Activated CD4-positive, alpha-beta T cell treated with anti-CD3 and anti-CD28 coated beads, Interleukin-2, Interleukin-4, amounts not matched to agents 100 ng/mL and 50 ng/mL, durations not matched to agents 16 hours and 8 hours (primary cell): Measurements from ENCODE around the gene CECR2.
"Not testable (repeated sequence)": the region's sequence is repeated elsewhere in the genome, so short reads cannot be mapped to it uniquely, and the experiment has no call there.

ENCODE experiments used
- DNase-seq: peaks from one replicate; pipeline ENCODE4 v3.0.0-alpha.2; 2020; ENCODE audit warnings: low spot score

Gene CECR2

GRCh38 chr22:17512960-17513359 is 143.7 kb downstream of the CECR2 start:
- no peak for DNase-seq

GRCh38 chr22:17513612-17514011 is 144.4 kb downstream of the CECR2 start:
- no peak for DNase-seq

GRCh38 chr22:17514084-17514483 is 144.8 kb downstream of the CECR2 start:
- DNase-seq = no peak

- DNase-seq = no peak
Measured at GRCh38 chr22:17518406-17518805, 149.1 kb downstream of the CECR2 start.

- not testable (repeated sequence) for DNase-seq
Measured at GRCh38 chr22:17521971-17522370, 152.7 kb downstream of the CECR2 start.

GRCh38 chr22:17523925-17524324 is 154.7 kb downstream of the CECR2 start:
- DNase-seq = no peak

- no peak for DNase-seq
Measured at GRCh38 chr22:17536269-17536668, 167.0 kb downstream of the CECR2 start.

GRCh38 chr22:17537155-17537554 is 167.9 kb downstream of the CECR2 start:
- no peak for DNase-seq

GRCh38 chr22:17540481-17540880 is 171.2 kb downstream of the CECR2 start:
- DNase-seq = no peak

GRCh38 chr22:17541476-17541875 is 172.2 kb downstream of the CECR2 start:
- no peak for DNase-seq

- no peak for DNase-seq
Measured at GRCh38 chr22:17542452-17542851, 173.2 kb downstream of the CECR2 start.

- no peak for DNase-seq
Measured at GRCh38 chr22:17548010-17548755, 178.9 kb downstream of the CECR2 start.

- no peak for DNase-seq
Measured at GRCh38 chr22:17548756-17549035, 179.4 kb downstream of the CECR2 start.

GRCh38 chr22:17549183-17549582 is 179.9 kb downstream of the CECR2 start:
- DNase-seq = no peak

GRCh38 chr22:17549655-17550054 is 180.4 kb downstream of the CECR2 start:
- DNase-seq = no peak

GRCh38 chr22:17552737-17553136 is 183.5 kb downstream of the CECR2 start:
- DNase-seq = no peak

GRCh38 chr22:17554814-17555213 is 185.6 kb downstream of the CECR2 start:
- DNase-seq = no peak

- no peak for DNase-seq
Measured at GRCh38 chr22:17559188-17559587, 189.9 kb downstream of the CECR2 start.

GRCh38 chr22:17562906-17563870 is 193.9 kb downstream of the CECR2 start, which contains the start of gene SLC25A18:
Gene SLC25A18, plus strand, starts transcription at chr22:17563498. Its CDS starts 16,447 bp downstream, at chr22:17579945.
- DNase-seq = no peak

GRCh38 chr22:17563936-17564391 is 194.7 kb downstream of the CECR2 start:
- no peak for DNase-seq

GRCh38 chr22:17566016-17566687 is 196.9 kb downstream of the CECR2 start:
- not testable (repeated sequence) for DNase-seq

GRCh38 chr22:17566776-17567175 is 197.5 kb downstream of the CECR2 start:
- DNase-seq = no peak
